ENCODE results near the gene TMEM95.

GRCh38 chr17:7323731-7324437, 31.1 kb upstream of the TMEM95 start:
- TF ChIP-seq CTCF (IDR thresholded peaks at IDR 0.05) (peak in 3 of 4 experiments; percentile 70 to 86 (median 86)), POLR2A (IDR thresholded peaks at IDR 0.05) (no peak), EP300 (IDR thresholded peaks at IDR 0.05) (no peak)
